ENCODE measurements around the gene SLC46A3.

GRCh38 chr13:28717170-28717569 lies 1.6 kb downstream of the SLC46A3 start:
- TF ChIP-seq EZH2 (IDR thresholded peaks at IDR 0.05) (no peak), POLR2AphosphoS5 (IDR thresholded peaks at IDR 0.05; ENCODE audit: borderline replicate concordance, low read depth, low read length) (no peak), FOXP2 (optimal IDR thresholded peaks at IDR 0.05; ENCODE audit: control extremely low read depth, extremely low read length, insufficient read depth) (no peak)
